GM19467 (cell line): Measurements from ENCODE around the gene TSC22D3.

Source experiments
- ATAC-seq: cut with Tn5 transposase; IDR thresholded peaks from one replicate; pipeline ENCODE4 v1.9.1; 2021; ENCODE audit warnings: mild to moderate bottlenecking, moderate library complexity; ENCODE audit not compliant: unreplicated experiment

Gene TSC22D3

DNA sequence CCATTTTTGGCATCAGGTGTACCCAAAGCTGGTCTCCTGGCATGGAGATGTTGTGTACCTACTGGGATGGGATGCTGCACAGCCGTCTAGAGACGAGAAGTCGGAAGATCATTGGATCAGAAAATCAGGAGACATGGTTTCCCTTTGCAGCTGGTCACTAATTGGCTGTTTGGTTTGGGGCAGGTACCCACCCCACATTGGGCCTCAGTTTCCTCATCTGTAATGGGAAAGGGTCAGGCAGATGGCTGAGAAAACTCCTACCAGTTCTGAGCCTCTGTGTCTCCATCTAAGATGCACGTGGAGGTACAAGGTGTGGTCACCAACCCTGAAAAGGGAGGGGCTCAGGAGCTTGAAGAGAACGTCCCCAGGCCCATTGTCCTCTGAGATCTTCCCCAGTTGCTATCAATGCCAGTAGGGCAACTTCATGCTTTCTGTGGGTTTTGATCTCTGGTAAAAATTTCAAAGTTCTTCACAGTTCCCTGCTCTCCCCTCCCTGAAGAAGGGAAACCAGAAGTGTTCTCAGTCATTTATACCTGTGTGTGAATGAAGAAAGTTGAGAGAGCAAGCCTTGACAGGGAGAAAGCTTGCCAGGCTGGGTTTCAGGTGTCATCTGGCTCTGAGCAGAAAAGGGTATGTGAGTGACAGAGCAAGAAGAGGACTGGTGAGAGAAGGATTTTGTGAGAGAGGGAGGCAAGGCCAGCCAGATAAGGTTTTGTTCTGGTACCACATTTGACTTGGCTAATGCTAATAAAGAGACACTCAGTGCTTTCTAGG is 15.1 kb downstream of the TSC22D3 start:
- no peak for ATAC-seq

DNA sequence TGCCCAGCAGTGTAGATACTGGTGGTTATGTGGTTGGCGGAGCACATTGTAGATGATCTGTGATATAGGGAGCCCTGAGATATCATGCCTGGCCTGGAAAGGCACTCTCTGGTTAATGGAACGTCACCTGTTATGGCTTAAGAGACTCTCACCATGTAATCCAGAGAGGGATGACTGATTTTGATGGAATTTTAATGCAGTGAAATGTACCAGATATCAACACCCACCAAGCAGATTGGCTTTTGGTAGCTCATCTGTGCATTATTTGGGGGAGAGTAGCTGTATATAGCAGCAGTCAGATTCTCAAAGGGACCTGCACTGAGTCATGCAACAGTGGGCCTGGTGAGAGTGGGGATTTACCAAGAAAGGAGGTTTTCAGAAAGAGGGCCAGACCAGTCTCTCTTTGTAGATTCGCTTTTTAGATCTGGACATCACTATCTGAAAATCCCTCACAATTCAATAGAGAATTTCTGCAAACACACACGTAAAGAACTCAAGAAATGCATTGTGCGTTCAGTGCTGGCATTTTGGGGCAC is 17.3 kb downstream of the TSC22D3 start:
- ATAC-seq, result no peak

DNA sequence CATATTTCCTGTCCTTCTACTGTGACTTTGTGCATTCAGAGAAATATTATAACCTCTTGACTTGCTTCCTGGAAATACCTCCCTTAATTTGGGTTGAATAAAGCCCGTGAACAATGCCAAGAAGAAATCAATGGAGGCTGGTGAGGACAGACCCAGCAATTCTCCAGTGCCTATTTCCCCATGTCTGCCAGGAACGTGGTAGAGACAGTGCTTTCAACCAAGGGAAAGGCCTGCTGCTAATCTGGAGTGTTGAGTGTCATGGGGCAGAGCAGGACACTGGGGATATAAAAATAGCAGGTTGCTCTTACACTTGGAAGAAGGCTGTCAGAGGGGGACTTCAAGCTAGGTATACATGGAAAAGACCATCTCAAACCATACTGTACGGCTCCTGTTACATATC is 19.9 kb downstream of the TSC22D3 start:
- ATAC-seq, result no peak

DNA sequence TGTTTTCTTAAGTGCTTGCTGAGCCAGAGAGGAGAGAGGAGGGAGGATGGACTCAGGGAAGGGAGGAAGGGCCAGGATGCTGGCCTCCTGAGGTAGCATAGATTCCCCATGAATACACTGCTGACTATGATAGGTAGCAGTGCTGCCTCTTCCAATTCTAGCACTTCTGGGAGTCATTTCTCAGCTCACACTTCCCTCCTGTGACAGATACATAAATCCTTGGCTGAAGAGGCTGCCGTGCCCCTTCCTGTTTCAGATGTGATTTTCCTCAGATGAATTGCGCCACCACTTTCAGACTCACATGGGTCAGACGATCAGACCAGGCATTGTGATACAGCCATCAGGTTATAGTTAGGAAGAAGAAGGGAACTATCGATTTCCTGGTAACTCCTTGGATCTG is 22.4 kb downstream of the TSC22D3 start:
- no peak for ATAC-seq

DNA sequence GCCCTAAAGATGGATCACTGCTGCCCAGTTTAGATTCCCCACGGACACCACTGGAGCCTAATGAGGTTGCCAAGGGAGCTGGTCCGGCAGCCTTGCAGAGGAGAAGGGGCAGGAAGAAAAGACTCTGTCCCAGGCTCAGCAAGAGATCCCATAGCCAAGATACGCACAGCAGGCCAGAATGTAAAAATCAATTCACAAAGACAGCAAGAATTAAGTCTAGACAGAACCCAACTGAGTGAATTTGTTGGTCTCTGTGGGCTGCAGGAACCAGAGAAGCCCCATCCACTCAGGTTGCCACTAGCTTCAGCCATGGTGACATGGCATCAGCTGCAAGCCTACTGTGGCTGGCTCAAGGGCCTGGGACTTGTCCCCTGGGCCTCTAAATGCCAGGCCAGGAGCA is 22.9 kb downstream of the TSC22D3 start:
- ATAC-seq, result no peak

DNA sequence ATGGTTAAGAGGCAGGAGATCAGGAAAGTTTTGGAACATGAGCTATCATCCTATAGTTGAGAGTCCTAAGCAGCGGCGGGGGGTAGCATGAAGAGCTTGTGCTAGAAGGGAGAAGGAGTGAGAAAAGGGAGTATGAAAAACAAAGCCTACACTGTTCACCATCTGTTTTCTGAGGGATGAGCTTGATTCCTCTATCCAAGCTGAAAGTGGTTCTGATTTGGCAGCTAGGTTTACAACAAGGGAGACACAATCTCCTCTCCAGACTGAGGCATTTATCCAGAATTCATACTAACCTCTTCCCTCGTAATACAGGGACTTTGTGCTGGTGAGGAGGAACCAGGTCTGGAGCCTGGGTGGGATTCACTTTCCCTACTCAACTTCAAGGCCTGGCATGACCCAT is 23.5 kb downstream of the TSC22D3 start:
- no peak for ATAC-seq

DNA sequence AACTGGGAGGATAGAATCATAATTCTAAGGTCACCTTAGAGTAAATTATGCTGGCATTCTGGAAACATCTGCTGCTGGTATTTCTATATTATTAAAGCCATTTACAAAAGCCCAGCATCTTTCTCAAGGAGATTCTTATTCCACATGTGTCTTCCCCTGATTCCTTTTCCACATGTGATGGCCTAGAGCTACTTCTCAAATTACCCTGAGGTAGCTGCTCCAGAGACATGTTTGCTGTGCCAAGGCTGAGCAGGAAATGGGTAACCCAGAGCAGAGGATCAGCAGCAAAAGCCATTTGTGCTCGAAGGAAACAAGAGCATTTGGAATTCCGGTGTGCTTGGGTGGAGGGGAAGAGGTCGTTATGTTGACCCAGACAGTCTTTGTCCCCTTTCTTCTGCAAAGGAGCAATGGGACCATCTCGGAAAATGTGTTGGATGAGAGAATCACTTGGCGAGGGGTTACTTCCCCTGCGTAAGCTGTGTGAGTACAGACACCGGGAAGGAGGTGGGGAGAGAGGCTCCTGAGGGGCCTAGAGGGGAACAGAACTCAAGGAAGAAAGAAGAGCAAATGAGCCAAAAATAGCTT is 24.6 kb downstream of the TSC22D3 start:
- no peak for ATAC-seq

DNA sequence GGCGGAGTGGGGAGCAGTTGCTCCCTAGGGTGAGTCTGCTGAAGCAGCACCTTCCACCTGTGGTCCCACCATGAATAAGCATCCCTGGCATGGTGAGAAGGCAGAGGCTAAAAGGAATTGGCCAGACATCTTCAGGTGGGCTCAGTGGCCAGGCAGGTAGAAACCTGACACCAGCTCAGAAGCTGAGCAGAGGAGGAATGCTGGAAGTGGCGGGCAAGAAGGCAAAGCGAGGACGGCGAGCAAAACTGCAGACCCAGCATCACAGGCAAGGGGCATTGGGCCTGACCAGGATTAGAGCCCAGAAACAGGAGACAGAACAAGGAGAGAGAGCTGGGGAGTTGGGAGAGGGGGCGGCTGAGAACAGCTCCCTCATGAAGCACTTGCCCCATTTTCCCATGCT is 25.3 kb downstream of the TSC22D3 start:
- no peak for ATAC-seq

DNA sequence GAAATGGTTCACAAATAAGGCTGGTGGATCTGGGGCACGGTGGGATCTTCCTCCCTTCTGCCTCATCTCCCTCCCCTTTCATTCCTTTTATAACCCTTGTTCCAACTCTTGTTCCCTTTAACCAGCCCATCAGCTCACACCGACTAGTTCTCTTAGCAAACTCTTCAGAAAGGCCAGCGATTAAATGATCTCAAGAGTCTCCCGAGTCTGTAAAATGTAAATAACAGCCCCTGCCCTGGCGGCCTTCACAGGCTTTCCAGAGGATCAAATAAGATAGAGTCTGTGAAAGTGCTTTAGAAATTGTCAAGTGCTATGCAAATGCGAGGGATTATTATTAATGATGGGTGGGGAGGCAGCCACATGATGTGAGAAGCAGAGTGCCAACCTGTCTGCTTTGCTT is 27.1 kb downstream of the TSC22D3 start:
- no peak for ATAC-seq

DNA sequence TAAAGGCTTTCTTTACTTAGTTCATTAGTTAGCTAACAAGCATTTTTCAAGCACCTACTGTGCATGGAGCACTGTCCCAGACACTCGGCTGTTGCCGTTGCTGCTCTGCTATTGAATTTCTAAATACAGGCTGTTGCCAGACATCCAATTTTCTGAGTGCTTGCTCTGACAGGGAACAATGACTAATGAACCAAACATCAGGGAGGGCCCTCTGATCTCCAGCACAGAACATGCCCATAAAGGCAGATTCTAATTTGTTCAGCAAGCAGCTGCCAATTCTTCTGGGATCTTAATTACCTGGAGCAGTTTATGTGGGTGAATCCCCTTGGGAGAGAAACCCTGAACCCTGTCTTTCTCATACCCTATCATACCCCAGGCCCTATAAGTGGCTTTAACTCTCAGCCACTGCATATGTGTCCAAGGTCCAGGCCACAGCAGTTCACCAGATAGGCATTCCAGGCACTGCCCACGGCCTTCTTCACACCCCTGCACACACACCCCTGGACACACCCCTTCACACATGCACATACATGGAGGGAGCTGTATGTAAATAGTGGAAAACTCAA is 27.9 kb downstream of the TSC22D3 start:
- no peak for ATAC-seq

DNA sequence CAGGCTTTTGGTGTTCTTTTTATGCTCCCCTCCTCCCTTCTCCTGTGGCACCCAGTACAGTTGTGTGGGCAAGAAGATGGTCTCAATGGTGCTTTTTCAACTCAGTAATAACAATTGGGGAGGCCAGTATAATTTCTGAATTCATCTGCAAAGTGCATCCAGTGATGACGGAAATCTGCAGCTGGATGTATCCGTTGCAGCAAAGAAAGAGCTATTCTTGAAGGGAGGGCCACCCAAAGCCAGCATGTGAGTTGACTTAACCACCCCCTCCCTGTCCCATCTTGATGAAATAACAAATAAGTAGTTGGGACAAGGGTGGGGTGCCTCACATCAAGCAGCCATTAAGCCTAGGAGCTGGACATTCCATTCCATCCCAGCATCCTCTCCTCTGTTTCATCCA is 30.7 kb downstream of the TSC22D3 start:
- no peak for ATAC-seq

DNA sequence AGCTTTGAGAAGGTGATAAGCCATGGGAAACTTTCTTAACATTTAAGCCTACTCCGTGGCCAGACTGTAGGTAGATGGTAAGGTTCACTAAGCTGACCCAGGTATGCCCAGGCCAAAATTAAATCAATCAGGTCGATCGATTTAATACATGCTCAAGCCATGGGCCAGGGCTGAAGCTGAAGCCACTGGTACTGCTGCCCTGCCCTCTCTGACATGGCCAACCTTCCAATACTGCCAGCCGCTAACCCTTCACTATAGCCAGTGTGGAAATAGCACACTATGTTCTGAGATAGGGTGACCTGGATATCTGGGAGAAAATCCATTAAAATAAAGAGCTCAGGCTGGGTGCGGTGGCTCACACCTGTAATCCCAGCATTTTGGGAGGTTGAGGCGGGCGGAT is 31.6 kb downstream of the TSC22D3 start:
- no peak for ATAC-seq

DNA sequence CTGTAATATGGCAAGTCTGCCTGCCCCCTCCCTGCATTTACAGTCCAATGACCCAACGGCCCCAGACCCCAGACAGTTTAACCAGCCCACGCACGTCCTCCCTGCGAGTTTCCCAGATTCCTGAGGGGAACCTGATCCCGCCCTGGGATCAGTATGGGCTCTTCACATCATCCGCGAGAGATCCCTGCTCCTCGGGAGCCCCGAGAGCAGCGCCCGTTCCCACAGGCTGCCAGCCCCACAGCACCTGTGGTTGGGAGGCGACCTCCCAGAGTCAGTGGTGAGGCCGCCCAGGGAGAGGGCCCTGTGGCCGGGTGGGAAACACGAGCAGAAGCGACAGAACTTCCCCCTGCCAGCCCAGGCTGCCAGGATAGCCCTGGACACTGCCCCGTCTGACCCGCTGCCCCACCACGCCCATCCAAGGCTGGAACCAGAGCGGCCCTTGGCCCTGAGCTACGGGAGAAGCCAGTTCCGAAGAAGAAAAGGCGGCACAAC is 32.8 kb downstream of the TSC22D3 start:
- ATAC-seq, result no peak

DNA sequence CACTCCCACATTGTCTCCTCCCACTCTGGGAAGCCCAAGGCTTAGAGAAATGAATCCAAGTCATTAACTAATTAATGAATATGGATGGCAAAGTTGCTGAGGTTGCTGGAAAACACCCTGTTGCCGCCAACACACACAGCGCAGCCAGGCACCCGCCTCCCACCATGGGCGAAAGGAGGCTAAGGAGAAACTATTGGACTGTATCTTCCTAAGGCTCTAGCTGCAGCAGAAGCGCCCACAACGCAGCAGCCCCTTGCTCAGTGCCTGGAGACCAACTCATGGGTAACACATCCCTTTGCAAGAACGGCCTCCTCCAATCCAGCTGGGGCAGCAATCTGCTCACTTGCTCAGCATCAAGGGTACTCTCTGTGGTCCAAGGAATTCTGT is 34.2 kb downstream of the TSC22D3 start:
- no peak for ATAC-seq

DNA sequence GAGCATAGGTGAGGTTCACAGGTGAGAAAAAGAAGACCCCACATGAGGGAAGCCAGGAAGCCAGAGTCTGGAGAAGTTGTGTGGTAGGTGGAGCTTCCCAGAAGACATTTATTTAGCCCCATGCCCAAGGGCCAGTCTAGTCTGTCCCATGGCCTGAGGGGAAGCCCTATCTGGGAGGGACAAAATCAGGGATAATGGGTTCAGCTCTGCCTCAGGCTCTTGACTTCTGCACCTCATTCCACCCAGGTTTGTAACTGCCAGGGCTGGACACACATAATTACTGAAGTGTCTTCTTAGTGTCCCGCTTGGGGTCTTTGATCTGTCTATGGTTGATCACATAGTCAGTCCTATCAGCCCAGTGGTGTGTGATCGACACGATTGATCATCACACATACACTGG is 36.0 kb downstream of the TSC22D3 start:
- ATAC-seq, result no peak

DNA sequence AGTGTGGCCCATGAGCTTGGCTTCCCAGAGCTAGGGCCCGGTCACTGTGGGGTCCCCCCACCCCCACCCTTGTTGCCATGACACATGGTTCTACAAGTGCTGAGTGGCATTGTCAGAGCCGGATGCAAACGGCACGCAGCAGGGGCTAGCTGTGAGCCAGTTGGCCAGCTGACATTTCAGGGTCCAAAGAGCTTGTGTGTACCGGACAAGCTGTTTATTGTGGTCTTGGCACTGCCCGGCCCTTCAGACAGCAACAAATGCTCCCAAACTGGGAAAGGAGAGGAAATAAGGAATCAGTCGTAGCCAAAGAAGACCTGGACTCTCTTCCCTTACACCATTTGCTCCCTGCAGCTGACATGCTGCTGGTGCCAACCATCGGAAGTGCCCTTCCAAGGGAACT is 36.8 kb downstream of the TSC22D3 start:
- ATAC-seq, result no peak

DNA sequence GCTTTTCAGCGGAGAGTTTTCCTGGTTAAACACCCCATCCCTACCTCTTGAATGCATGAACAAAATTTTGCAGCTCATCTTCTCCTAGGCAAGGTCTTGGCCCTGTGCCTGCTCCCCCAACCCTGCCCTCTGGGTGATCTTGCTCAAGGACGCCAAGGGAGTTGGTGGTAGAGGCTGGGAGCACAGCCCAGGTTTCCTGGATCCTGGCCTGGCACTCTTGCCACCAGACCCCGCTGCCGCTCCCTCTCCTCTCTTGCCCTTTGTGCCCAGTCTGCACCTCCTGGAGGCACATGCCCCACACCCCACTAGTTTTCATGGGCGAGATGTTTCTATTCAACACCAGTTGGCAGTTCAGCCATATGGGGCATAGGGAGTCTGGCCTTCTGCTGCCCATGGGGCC is 37.3 kb downstream of the TSC22D3 start:
- ATAC-seq, result no peak

DNA sequence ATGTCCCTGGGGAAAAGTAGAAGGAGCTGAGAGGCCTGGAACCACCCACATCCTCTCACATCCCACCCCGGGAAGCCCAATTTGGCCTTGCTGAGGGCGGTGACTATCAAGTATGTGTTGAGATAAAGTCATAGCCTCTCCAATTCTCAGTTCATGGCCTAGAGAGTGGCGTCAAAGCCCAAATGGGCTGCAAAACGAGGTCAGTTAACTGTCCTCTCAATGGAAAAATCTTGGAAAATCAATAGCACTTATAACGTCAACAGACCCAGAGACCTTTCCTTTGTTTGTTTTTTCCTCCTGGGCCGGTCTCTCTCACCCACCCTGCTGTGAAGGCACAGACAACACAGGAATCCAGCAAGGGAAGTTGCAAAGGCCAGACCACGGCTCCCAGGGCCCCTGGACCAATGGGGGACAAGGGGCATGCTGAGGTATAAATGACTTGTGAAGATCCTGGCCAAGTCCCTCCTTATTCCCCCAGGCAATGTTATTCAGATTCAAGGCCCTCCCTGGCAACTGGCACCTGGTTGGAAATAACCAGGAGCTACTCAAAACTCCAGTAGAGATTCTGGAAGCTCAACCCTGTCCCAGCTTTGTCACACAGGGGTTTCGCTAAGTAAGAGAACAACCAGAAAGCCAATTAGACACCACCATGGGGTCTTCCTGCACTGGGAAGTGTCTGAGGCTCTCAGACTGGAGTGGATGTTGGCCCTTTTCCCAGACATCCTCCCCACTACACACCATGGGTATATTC is 38.6 kb downstream of the TSC22D3 start:
- ATAC-seq, result no peak

DNA sequence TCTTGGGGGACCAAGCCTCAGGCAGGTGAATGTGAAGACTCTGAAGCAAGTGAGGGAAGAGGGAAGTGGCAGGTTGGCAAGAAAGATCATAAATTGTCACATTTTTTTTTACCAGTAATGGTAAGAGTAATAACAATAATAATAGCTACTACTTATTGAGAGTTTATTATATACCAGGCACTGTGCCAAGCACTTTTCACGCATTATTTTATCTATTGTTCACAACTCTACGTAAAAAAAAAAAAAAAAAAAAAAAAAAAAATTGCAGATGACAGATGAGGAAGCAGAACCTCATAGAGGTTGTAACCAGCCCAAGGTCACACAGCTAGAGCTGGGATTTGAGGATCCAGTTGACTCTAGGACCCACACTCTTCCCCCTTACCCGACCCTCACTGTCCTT is 40.9 kb downstream of the TSC22D3 start:
- no peak for ATAC-seq

DNA sequence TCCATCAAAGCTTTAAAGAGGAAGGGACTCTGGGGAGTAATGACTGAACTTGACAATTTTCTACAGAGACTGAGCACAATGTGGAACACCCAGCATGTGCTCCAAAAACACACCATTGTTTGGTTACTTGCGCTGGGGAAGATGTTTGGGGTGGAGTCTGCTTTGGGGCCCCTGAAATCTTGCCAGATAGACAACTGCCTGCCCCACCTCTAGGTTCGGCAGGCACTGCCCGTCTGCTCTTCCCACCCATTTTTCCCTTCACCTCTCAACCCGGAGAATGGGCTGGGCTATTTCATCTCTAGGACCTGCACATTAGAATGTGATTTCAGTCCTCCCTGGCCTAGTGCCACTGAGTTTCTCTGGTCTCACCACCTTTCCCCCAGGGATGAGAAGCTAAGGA is 41.9 kb downstream of the TSC22D3 start:
- no peak for ATAC-seq

DNA sequence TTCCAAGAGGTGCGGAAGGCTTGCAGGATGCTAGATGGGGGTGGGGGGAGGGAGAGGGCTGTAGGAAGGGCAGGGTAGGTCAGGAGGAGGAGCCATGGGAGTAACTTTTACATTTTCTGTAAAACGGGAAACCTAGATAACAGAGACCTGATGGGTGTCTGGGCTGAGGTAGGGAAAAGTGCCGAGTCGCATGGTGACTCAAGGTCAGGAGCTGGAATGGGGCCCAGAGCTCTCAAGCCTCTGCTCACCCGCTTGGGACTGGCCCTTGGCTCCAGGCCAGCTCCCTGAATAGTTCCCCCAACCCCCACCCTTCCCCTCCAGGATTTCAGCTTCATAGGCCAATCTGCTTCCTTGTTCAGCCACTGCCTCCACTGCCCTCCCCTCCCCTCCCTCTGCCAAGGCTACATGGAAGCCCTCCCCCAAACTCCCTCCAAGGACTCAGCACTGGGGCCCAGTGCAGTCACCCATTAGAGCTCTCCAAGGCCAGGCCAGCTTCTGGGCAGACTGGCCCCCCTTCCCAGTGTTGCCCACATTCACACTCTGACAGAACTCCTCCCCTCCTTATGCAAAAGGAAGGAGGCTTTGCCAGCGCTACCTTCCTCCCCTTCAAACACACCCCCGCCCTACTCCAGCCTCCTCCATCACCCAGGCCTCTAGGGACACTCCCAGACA is 43.6 kb downstream of the TSC22D3 start:
- ATAC-seq, result no peak
